ENCODE measurements around the gene ABCB1.

The ABCB1 gene

GRCh38 chr7:87604264-87604663 is 3.6 kb upstream of the ABCB1 start:
- no peak overlapping the region for H2BK120ac ChIP-seq (ENCODE audit: low read depth, low read length)
- no peak overlapping the region for H3K4me3 ChIP-seq (ENCODE audit: low read length)
- H3K4ac ChIP-seq (ENCODE audit: low read depth, low read length) = no peak overlapping the region
- H3K27me3 ChIP-seq (ENCODE audit: insufficient read depth, low read length, poor library complexity) = peaks cover 5% of the 10 kb centered on the region
- no peak overlapping the region for H3K18ac ChIP-seq (ENCODE audit: low read length)
- no peak overlapping the region for H3K23ac ChIP-seq (ENCODE audit: low read length)
- no peaks in the 10 kb centered on the region for H3K4me1 ChIP-seq (ENCODE audit: control insufficient read depth, low read depth, low read length)
- no peak overlapping the region for H2AK5ac ChIP-seq (ENCODE audit: low read length)
- no peaks in the 10 kb centered on the region for H3K79me1 ChIP-seq (ENCODE audit: low read length)
- H3K27ac ChIP-seq (ENCODE audit: low read depth, low read length) = no peak overlapping the region
- no peaks in the 10 kb centered on the region for H3K36me3 ChIP-seq (ENCODE audit: control insufficient read depth, insufficient read depth, low read length)
- no peaks in the 10 kb centered on the region for H3K79me2 ChIP-seq (ENCODE audit: control insufficient read depth, insufficient read depth, low read length)
- no peak overlapping the region for H4K5ac ChIP-seq (ENCODE audit: low read length)
- H3K4me2 ChIP-seq (ENCODE audit: low read length) = no peak overlapping the region
- WGBS (ENCODE audit: extremely low coverage, insufficient coverage, low lambda C conversion rate) = no CpG with 5 or more reads among the region's 1 CpG
- H3K56ac ChIP-seq (ENCODE audit: low read length) = no peak overlapping the region
- no peak overlapping the region for H3K9ac ChIP-seq (ENCODE audit: low read length)
- no peak overlapping the region for H2BK5ac ChIP-seq (ENCODE audit: low read length)
- no peak overlapping the region for H4K8ac ChIP-seq (ENCODE audit: low read depth, low read length)
- H2BK15ac ChIP-seq (replicated peaks; ENCODE audit: low read depth) = no peak overlapping the region
- no peak for DNase-seq

GRCh38 chr7:87599336-87599735 is 1.3 kb downstream of the ABCB1 start:
- H3K27me3 ChIP-seq (ENCODE audit: insufficient read depth, low read length, poor library complexity) = peaks cover 6% of the 10 kb centered on the region
- no peaks in the 10 kb centered on the region for H3K79me2 ChIP-seq (ENCODE audit: control insufficient read depth, insufficient read depth, low read length)
- no peak overlapping the region for H3K4me3 ChIP-seq (ENCODE audit: low read length)
- no peak overlapping the region for H3K9ac ChIP-seq (ENCODE audit: low read length)
- H3K56ac ChIP-seq (ENCODE audit: low read length) = no peak overlapping the region
- no peak for DNase-seq
- no peak overlapping the region for H2BK15ac ChIP-seq (replicated peaks; ENCODE audit: low read depth)
- no peak overlapping the region for H3K4me2 ChIP-seq (ENCODE audit: low read length)
- H3K18ac ChIP-seq (ENCODE audit: low read length) = no peak overlapping the region
- no peak overlapping the region for H4K5ac ChIP-seq (ENCODE audit: low read length)
- no peaks in the 10 kb centered on the region for H3K36me3 ChIP-seq (ENCODE audit: control insufficient read depth, insufficient read depth, low read length)
- H2BK120ac ChIP-seq (ENCODE audit: low read depth, low read length) = no peak overlapping the region
- H4K8ac ChIP-seq (ENCODE audit: low read depth, low read length) = no peak overlapping the region
- H3K79me1 ChIP-seq (ENCODE audit: low read length) = no peaks in the 10 kb centered on the region
- H2BK5ac ChIP-seq (ENCODE audit: low read length) = no peak overlapping the region
- no peak overlapping the region for H3K27ac ChIP-seq (ENCODE audit: low read depth, low read length)
- no peak overlapping the region for H3K4ac ChIP-seq (ENCODE audit: low read depth, low read length)
- WGBS (ENCODE audit: extremely low coverage, insufficient coverage, low lambda C conversion rate) = no CpG with 5 or more reads among the region's 10 CpGs
- H3K23ac ChIP-seq (ENCODE audit: low read length) = no peak overlapping the region
- no peak overlapping the region for H2AK5ac ChIP-seq (ENCODE audit: low read length)
- no peaks in the 10 kb centered on the region for H3K4me1 ChIP-seq (ENCODE audit: control insufficient read depth, low read depth, low read length)

- Histone ChIP-seq H4K5ac (ENCODE audit: low read length) (no peak overlapping the region), H3K23ac (ENCODE audit: low read length) (no peak overlapping the region), H3K27ac (ENCODE audit: low read depth, low read length) (no peak overlapping the region), H3K36me3 (ENCODE audit: control insufficient read depth, insufficient read depth, low read length) (no peaks in the 10 kb centered on the region), H3K9ac (ENCODE audit: low read length) (no peak overlapping the region), H3K4me1 (ENCODE audit: control insufficient read depth, low read depth, low read length) (no peaks in the 10 kb centered on the region), H2BK5ac (ENCODE audit: low read length) (no peak overlapping the region), H3K4me3 (ENCODE audit: low read length) (no peak overlapping the region), H2BK15ac (replicated peaks; ENCODE audit: low read depth) (no peak overlapping the region), H3K18ac (ENCODE audit: low read length) (no peak overlapping the region), H3K79me1 (ENCODE audit: low read length) (no peaks in the 10 kb centered on the region), H4K8ac (ENCODE audit: low read depth, low read length) (no peak overlapping the region), H3K27me3 (ENCODE audit: insufficient read depth, low read length, poor library complexity) (peaks cover 6% of the 10 kb centered on the region), H3K4ac (ENCODE audit: low read depth, low read length) (no peak overlapping the region), H2AK5ac (ENCODE audit: low read length) (no peak overlapping the region), H2BK120ac (ENCODE audit: low read depth, low read length) (no peak overlapping the region), H3K4me2 (ENCODE audit: low read length) (no peak overlapping the region), H3K56ac (ENCODE audit: low read length) (no peak overlapping the region), H3K79me2 (ENCODE audit: control insufficient read depth, insufficient read depth, low read length) (no peaks in the 10 kb centered on the region)
- no peak for DNase-seq
- WGBS (ENCODE audit: extremely low coverage, insufficient coverage, low lambda C conversion rate) = no CpG with 5 or more reads among the region's 4 CpGs
Measured at GRCh38 chr7:87598234-87599009, 2.3 kb downstream of the ABCB1 start.

GRCh38 chr7:87596696-87597095 is 4.0 kb downstream of the ABCB1 start:
- no CpG with 5 or more reads among the region's 1 CpG for WGBS (ENCODE audit: extremely low coverage, insufficient coverage, low lambda C conversion rate)
- Histone ChIP-seq H3K4me1 (ENCODE audit: control insufficient read depth, low read depth, low read length) (no peaks in the 10 kb centered on the region), H3K36me3 (ENCODE audit: control insufficient read depth, insufficient read depth, low read length) (no peaks in the 10 kb centered on the region), H2BK15ac (replicated peaks; ENCODE audit: low read depth) (no peak overlapping the region), H3K4ac (ENCODE audit: low read depth, low read length) (no peak overlapping the region), H3K4me2 (ENCODE audit: low read length) (no peak overlapping the region), H3K4me3 (ENCODE audit: low read length) (no peak overlapping the region), H2AK5ac (ENCODE audit: low read length) (no peak overlapping the region), H3K56ac (ENCODE audit: low read length) (no peak overlapping the region), H4K5ac (ENCODE audit: low read length) (no peak overlapping the region), H2BK120ac (ENCODE audit: low read depth, low read length) (no peak overlapping the region), H3K79me1 (ENCODE audit: low read length) (no peaks in the 10 kb centered on the region), H3K79me2 (ENCODE audit: control insufficient read depth, insufficient read depth, low read length) (no peaks in the 10 kb centered on the region), H4K8ac (ENCODE audit: low read depth, low read length) (no peak overlapping the region), H3K23ac (ENCODE audit: low read length) (no peak overlapping the region), H3K27ac (ENCODE audit: low read depth, low read length) (no peak overlapping the region), H2BK5ac (ENCODE audit: low read length) (no peak overlapping the region), H3K9ac (ENCODE audit: low read length) (no peak overlapping the region), H3K27me3 (ENCODE audit: insufficient read depth, low read length, poor library complexity) (peaks cover 6% of the 10 kb centered on the region), H3K18ac (ENCODE audit: low read length) (no peak overlapping the region)
- no peak for DNase-seq

- Histone ChIP-seq H2BK120ac (ENCODE audit: low read depth, low read length) (no peak overlapping the region), H2BK15ac (replicated peaks; ENCODE audit: low read depth) (no peak overlapping the region), H3K27ac (ENCODE audit: low read depth, low read length) (no peak overlapping the region), H4K5ac (ENCODE audit: low read length) (no peak overlapping the region), H3K4ac (ENCODE audit: low read depth, low read length) (no peak overlapping the region), H3K9ac (ENCODE audit: low read length) (no peak overlapping the region), H3K79me1 (ENCODE audit: low read length) (no peaks in the 10 kb centered on the region), H3K56ac (ENCODE audit: low read length) (no peak overlapping the region), H3K4me1 (ENCODE audit: control insufficient read depth, low read depth, low read length) (no peaks in the 10 kb centered on the region), H2AK5ac (ENCODE audit: low read length) (no peak overlapping the region), H3K4me3 (ENCODE audit: low read length) (no peak overlapping the region), H3K36me3 (ENCODE audit: control insufficient read depth, insufficient read depth, low read length) (no peaks in the 10 kb centered on the region), H2BK5ac (ENCODE audit: low read length) (no peak overlapping the region), H3K4me2 (ENCODE audit: low read length) (no peak overlapping the region), H3K18ac (ENCODE audit: low read length) (no peak overlapping the region), H3K23ac (ENCODE audit: low read length) (no peak overlapping the region), H3K27me3 (ENCODE audit: insufficient read depth, low read length, poor library complexity) (peaks cover 6% of the 10 kb centered on the region), H3K79me2 (ENCODE audit: control insufficient read depth, insufficient read depth, low read length) (no peaks in the 10 kb centered on the region), H4K8ac (ENCODE audit: low read depth, low read length) (no peak overlapping the region)
- DNase-seq = no peak
- WGBS (ENCODE audit: extremely low coverage, insufficient coverage, low lambda C conversion rate) = no CpG with 5 or more reads among the region's 1 CpG
Measured at GRCh38 chr7:87596136-87596535, 4.5 kb downstream of the ABCB1 start.

- no peak overlapping the region for H2AK5ac ChIP-seq (ENCODE audit: low read length)
- no peaks in the 10 kb centered on the region for H3K79me1 ChIP-seq (ENCODE audit: low read length)
- DNase-seq = no peak
- H3K23ac ChIP-seq (ENCODE audit: low read length) = no peak overlapping the region
- H2BK5ac ChIP-seq (ENCODE audit: low read length) = no peak overlapping the region
- H3K4me1 ChIP-seq (ENCODE audit: control insufficient read depth, low read depth, low read length) = no peaks in the 10 kb centered on the region
- no peak overlapping the region for H3K4me2 ChIP-seq (ENCODE audit: low read length)
- no peak overlapping the region for H2BK120ac ChIP-seq (ENCODE audit: low read depth, low read length)
- no peaks in the 10 kb centered on the region for H3K79me2 ChIP-seq (ENCODE audit: control insufficient read depth, insufficient read depth, low read length)
- no peak overlapping the region for H3K4me3 ChIP-seq (ENCODE audit: low read length)
- H2BK15ac ChIP-seq (replicated peaks; ENCODE audit: low read depth) = no peak overlapping the region
- H3K56ac ChIP-seq (ENCODE audit: low read length) = no peak overlapping the region
- no peak overlapping the region for H4K5ac ChIP-seq (ENCODE audit: low read length)
- no peak overlapping the region for H3K27ac ChIP-seq (ENCODE audit: low read depth, low read length)
- H3K36me3 ChIP-seq (ENCODE audit: control insufficient read depth, insufficient read depth, low read length) = no peaks in the 10 kb centered on the region
- H3K18ac ChIP-seq (ENCODE audit: low read length) = no peak overlapping the region
- no peaks in the 10 kb centered on the region for H3K27me3 ChIP-seq (ENCODE audit: insufficient read depth, low read length, poor library complexity)
- no peak overlapping the region for H3K9ac ChIP-seq (ENCODE audit: low read length)
- H3K4ac ChIP-seq (ENCODE audit: low read depth, low read length) = no peak overlapping the region
- no CpG with 5 or more reads among the region's 1 CpG for WGBS (ENCODE audit: extremely low coverage, insufficient coverage, low lambda C conversion rate)
- H4K8ac ChIP-seq (ENCODE audit: low read depth, low read length) = no peak overlapping the region
Measured at GRCh38 chr7:87592300-87592699, 8.4 kb downstream of the ABCB1 start.

Data from mesendoderm (in vitro differentiated cells).